ENCODE data around the gene ALG1. TPM values are rescaled to one million over a fixed set of nuclear protein-coding genes. Genes with fewer than 3 reads are reported as not detected.

The ALG1 gene
- polyA plus RNA-seq, 2 of the 4 experiments (the other 2 are of a cell fraction): 30.9 to 33.4 TPM

DNA sequence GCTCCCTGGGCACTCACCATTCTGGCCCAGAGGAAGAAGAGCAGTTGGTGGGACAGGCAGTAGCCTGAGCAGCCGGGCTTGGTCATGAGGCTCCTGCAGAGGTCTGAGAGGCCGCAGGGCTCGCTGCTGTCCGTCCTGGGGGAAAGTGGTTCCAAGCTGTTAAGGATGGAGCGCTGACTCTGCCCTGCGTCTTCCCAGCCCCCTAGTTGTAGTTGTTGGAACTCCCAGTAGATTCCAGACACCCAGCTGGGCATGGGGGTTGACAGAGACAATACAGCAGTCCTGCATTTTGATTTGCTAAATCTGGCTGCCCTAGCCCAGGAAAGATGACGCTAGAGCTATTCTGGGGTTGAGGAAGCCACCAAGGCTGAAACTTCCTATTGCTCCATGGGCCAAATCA, 13.2 kb upstream of the ALG1 start:
- Histone ChIP-seq H3K4me3 (no peak overlapping the region), H3K4me2 (no peak overlapping the region), H3K4me1 (no peaks in the 10 kb centered on the region; the same call in 2 of the 3 replicates), H3K9me3 (no peaks in the 10 kb centered on the region), H3K27ac (no peak overlapping the region)
- TF ChIP-seq, protein P1, sequence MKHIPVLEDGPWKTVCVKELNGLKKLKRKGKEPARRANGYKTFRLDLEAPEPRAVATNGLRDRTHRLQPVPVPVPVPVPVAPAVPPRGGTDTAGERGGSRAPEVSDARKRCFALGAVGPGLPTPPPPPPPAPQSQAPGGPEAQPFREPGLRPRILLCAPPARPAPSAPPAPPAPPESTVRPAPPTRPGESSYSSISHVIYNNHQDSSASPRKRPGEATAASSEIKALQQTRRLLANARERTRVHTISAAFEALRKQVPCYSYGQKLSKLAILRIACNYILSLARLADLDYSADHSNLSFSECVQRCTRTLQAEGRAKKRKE (CRISPR knock-in tag; IDR thresholded peaks at IDR 0.05; ENCODE audit: low read depth): no peak
- TF ChIP-seq CEBPB (IDR thresholded peaks at IDR 0.05) (no peak), EHF (CRISPR knock-in tag; IDR thresholded peaks at IDR 0.05) (no peak), EHMT2 (IDR thresholded peaks at IDR 0.05; ENCODE audit: low read depth) (no peak), NFE2L2 (conservative IDR thresholded peaks at IDR 0.05; ENCODE audit: low read length) (no peak), CHD4 (IDR thresholded peaks at IDR 0.05; ENCODE audit: borderline replicate concordance) (no peak), PHF8 (IDR thresholded peaks at IDR 0.05; ENCODE audit: borderline replicate concordance, low read depth) (no peak), ESRRA (IDR thresholded peaks at IDR 0.05; ENCODE audit: borderline replicate concordance, low read length) (no peak), HOXB5 (CRISPR knock-in tag; IDR thresholded peaks at IDR 0.05) (no peak), MAFK (IDR thresholded peaks at IDR 0.05; ENCODE audit: partially characterized antibody) (no peak), FOXS1 (CRISPR knock-in tag; IDR thresholded peaks at IDR 0.05) (no peak), NPAS2 (CRISPR knock-in tag; IDR thresholded peaks at IDR 0.05; ENCODE audit: borderline replicate concordance) (no peak), HOXB13 (CRISPR knock-in tag; IDR thresholded peaks at IDR 0.05; ENCODE audit: low read depth) (no peak), FOSB (CRISPR knock-in tag; IDR thresholded peaks at IDR 0.05) (no peak), HDAC2 (IDR thresholded peaks at IDR 0.05) (no peak), MAZ (IDR thresholded peaks at IDR 0.05; ENCODE audit: borderline replicate concordance, low read depth, low read length) (no peak)
- TF ChIP-seq, protein P2, sequence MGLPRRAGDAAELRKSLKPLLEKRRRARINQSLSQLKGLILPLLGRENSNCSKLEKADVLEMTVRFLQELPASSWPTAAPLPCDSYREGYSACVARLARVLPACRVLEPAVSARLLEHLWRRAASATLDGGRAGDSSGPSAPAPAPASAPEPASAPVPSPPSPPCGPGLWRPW (IDR thresholded peaks at IDR 0.05): no peak
- TF ChIP-seq, protein P3, sequence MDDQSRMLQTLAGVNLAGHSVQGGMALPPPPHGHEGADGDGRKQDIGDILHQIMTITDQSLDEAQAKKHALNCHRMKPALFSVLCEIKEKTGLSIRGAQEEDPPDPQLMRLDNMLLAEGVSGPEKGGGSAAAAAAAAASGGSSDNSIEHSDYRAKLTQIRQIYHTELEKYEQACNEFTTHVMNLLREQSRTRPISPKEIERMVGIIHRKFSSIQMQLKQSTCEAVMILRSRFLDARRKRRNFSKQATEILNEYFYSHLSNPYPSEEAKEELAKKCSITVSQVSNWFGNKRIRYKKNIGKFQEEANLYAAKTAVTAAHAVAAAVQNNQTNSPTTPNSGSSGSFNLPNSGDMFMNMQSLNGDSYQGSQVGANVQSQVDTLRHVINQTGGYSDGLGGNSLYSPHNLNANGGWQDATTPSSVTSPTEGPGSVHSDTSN (IDR thresholded peaks at IDR 0.05): no peak
- DNase-seq (ENCODE audit: low read depth in 1 of 2, low spot score in 1 of 2) (peak; percentile 49 to 66), ATAC-seq (peak; percentile 61 to 84; a peak in 5 of 6 replicates), FAIRE-seq (no peak)
- ChIA-PET CTCF (interaction anchor here (0.9 to 1.4 kb wide), 5 partner anchors 11 to 26 kb away, joined by 3 to 7 read pairs (median 5); no protein-coding TSS in a partner anchor), POLR2A (no interaction called here)
- 31% methylated on average over 2 of the region's 7 CpGs for WGBS (ENCODE audit: missing lambda C conversion rate)

DNA sequence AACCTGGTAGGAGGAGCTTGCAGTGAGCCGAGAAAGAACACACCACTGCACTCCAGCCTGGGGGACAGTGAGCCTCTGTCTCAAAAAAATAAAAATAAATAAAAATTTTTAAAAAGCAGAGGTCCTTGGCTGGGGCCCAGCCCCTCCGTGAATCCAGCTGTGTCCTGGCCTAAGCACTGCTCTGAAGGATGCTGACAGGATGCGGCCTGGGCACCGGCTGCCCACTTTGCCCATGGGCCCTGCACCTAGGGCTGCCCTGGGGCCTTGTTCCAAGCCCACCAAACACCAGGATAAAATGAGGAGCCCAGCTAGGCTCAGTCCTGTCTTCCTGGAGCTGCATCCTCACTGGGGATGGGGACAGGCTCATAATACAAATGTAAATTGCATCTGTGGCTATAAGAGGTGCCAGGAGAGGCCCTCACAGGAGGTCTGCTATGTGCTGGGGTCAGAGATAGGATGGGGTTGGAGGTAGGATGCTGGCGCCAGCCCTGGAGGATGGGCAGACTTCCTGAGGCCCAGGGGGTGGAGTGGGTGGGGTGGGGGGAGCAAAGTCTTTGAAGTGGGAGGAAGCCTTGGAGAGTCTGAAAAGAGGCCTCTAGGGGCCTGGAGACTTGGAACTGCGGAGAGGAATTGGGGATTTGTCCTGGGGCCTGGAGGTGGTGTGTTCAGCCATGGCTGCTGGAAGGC, 12.1 kb upstream of the ALG1 start:
- FAIRE-seq (no peak), DNase-seq (ENCODE audit: low read depth in 1 of 2, low spot score in 1 of 2) (no peak), ATAC-seq (no peak)
- H3K4me3 ChIP-seq: no peak overlapping the region
- 76% methylated on average over 6 of the region's 6 CpGs for WGBS (ENCODE audit: missing lambda C conversion rate)
- no peak overlapping the region for H3K27ac ChIP-seq
- H3K9me3 ChIP-seq: no peaks in the 10 kb centered on the region
- no peak overlapping the region for H3K4me2 ChIP-seq
- POLR2A ChIA-PET: no interaction called here
- CTCF ChIA-PET: interaction anchor here (0.6 to 1.3 kb wide), 6 partner anchors 8 to 34 kb away, joined by 3 to 7 read pairs (median 3); no protein-coding TSS in a partner anchor
- no peaks in the 10 kb centered on the region; the same call in 2 of the 3 replicates for H3K4me1 ChIP-seq
- TF ChIP-seq PHF8 (IDR thresholded peaks at IDR 0.05; ENCODE audit: borderline replicate concordance, low read depth) (no peak), HEYL (CRISPR knock-in tag; IDR thresholded peaks at IDR 0.05) (no peak), CHD4 (IDR thresholded peaks at IDR 0.05; ENCODE audit: borderline replicate concordance) (no peak), ZSCAN20 (CRISPR knock-in tag; IDR thresholded peaks at IDR 0.05) (no peak), EHF (CRISPR knock-in tag; IDR thresholded peaks at IDR 0.05) (no peak), RNF2 (IDR thresholded peaks at IDR 0.05; ENCODE audit: borderline replicate concordance, low read depth) (no peak), HOXA7 (CRISPR knock-in tag; IDR thresholded peaks at IDR 0.05) (no peak), HOXB5 (CRISPR knock-in tag; IDR thresholded peaks at IDR 0.05) (no peak), CHD2 (IDR thresholded peaks at IDR 0.05; ENCODE audit: low read length, partially characterized antibody) (no peak), NFE2L2 (conservative IDR thresholded peaks at IDR 0.05; ENCODE audit: low read length) (no peak), KDM1A (IDR thresholded peaks at IDR 0.05; ENCODE audit: low read depth) (no peak), HDAC2 (IDR thresholded peaks at IDR 0.05) (no peak), GATA3 (IDR thresholded peaks at IDR 0.05; ENCODE audit: borderline replicate concordance) (no peak)
- TF ChIP-seq, protein P4, sequence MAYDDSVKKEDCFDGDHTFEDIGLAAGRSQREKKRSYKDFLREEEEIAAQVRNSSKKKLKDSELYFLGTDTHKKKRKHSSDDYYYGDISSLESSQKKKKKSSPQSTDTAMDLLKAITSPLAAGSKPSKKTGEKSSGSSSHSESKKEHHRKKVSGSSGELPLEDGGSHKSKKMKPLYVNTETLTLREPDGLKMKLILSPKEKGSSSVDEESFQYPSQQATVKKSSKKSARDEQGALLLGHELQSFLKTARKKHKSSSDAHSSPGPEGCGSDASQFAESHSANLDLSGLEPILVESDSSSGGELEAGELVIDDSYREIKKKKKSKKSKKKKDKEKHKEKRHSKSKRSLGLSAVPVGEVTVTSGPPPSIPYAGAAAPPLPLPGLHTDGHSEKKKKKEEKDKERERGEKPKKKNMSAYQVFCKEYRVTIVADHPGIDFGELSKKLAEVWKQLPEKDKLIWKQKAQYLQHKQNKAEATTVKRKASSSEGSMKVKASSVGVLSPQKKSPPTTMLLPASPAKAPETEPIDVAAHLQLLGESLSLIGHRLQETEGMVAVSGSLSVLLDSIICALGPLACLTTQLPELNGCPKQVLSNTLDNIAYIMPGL (CRISPR knock-in tag; IDR thresholded peaks at IDR 0.05; ENCODE audit: borderline replicate concordance): no peak
- TF ChIP-seq, protein P5, sequence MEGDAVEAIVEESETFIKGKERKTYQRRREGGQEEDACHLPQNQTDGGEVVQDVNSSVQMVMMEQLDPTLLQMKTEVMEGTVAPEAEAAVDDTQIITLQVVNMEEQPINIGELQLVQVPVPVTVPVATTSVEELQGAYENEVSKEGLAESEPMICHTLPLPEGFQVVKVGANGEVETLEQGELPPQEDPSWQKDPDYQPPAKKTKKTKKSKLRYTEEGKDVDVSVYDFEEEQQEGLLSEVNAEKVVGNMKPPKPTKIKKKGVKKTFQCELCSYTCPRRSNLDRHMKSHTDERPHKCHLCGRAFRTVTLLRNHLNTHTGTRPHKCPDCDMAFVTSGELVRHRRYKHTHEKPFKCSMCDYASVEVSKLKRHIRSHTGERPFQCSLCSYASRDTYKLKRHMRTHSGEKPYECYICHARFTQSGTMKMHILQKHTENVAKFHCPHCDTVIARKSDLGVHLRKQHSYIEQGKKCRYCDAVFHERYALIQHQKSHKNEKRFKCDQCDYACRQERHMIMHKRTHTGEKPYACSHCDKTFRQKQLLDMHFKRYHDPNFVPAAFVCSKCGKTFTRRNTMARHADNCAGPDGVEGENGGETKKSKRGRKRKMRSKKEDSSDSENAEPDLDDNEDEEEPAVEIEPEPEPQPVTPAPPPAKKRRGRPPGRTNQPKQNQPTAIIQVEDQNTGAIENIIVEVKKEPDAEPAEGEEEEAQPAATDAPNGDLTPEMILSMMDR (IDR thresholded peaks at IDR 0.05): no peak
- TF ChIP-seq, protein P1 (CRISPR knock-in tag; IDR thresholded peaks at IDR 0.05; ENCODE audit: low read depth): no peak
- TF ChIP-seq, protein P2 (IDR thresholded peaks at IDR 0.05): no peak
